VCaP (cell line): ENCODE measurements around the gene TUNAR.

Source experiments
- H3K27ac ChIP-seq: fragments of 450-650 bp; 2 replicates; pipeline ENCODE4 v1.5.1; 2017
- CTCF ChIP-seq: fragments of 450-650 bp; conservative IDR thresholded peaks from 2 replicates; pipeline ENCODE4 v1.5.1; 2017; ENCODE audit warnings: mild to moderate bottlenecking, moderate library complexity

TUNAR gene

GRCh38 chr14:95897280-95897679 is 20.6 kb downstream of the TUNAR start:
- TF ChIP-seq CTCF, result no peak
- H3K27ac ChIP-seq, result no peak overlapping the region

DNA sequence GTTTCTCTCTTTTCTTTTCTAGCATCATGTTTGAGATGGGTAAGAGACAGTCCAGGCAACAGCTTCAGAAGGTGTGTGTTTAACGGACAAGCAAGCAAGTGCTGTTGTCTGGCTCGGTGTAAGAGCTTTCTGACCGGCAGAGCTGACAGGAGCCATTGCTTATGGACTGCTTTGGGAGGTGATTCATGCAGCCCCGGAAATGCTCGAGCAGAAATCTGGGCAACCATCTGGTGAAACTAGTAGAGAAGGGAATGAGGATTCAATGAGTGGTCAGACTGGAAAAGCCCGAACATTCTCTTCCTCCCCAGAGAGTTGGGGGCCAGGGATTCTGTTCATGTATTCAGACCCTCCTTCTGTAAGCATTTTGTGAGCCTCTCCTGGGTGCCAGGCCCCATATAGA is 24.4 kb downstream of the TUNAR start:
- H3K27ac ChIP-seq, result no peak overlapping the region
- no peak for TF ChIP-seq CTCF

- no peak overlapping the region for H3K27ac ChIP-seq
- TF ChIP-seq CTCF, result no peak
Observed at GRCh38 chr14:95902273-95902826, 25.7 kb downstream of the TUNAR start.

- H3K27ac ChIP-seq, result no peak overlapping the region
- TF ChIP-seq CTCF, result no peak
Observed at GRCh38 chr14:95903165-95903564, 26.5 kb downstream of the TUNAR start.

- no peak overlapping the region for H3K27ac ChIP-seq
- no peak for TF ChIP-seq CTCF
Observed at GRCh38 chr14:95903616-95904107, 27.0 kb downstream of the TUNAR start.

GRCh38 chr14:95906591-95906990 is 30.0 kb downstream of the TUNAR start:
- no peak for TF ChIP-seq CTCF
- H3K27ac ChIP-seq, result no peak overlapping the region

GRCh38 chr14:95910628-95911027 is 34.0 kb downstream of the TUNAR start:
- TF ChIP-seq CTCF, result no peak
- H3K27ac ChIP-seq, result no peak overlapping the region

DNA sequence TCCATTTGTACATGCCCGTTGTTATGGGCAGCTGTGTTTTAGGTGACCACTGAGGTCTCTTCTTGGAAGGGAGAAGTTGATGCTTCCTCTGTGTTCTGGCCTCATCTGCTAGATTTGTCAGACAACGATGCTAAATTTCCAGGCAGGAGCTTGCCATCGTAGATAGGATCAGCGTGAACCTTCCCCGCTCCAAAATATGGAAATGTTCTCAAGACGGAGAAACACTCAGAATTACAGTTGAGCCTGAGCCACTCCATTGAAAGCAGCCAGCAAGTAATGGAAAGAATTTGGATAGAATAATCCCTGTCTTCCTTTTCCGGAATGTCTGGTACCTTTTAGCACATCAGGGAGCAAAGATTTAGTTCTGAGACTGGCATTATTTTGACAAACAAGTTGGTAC is 34.8 kb downstream of the TUNAR start:
- no peak overlapping the region for H3K27ac ChIP-seq
- TF ChIP-seq CTCF, result no peak
